ENCODE measurements around the gene SPAG16.
"Not testable (repeated sequence)": the region's sequence is repeated elsewhere in the genome, so short reads cannot be mapped to it uniquely, and the experiment has no call there.

SPAG16 gene

DNA sequence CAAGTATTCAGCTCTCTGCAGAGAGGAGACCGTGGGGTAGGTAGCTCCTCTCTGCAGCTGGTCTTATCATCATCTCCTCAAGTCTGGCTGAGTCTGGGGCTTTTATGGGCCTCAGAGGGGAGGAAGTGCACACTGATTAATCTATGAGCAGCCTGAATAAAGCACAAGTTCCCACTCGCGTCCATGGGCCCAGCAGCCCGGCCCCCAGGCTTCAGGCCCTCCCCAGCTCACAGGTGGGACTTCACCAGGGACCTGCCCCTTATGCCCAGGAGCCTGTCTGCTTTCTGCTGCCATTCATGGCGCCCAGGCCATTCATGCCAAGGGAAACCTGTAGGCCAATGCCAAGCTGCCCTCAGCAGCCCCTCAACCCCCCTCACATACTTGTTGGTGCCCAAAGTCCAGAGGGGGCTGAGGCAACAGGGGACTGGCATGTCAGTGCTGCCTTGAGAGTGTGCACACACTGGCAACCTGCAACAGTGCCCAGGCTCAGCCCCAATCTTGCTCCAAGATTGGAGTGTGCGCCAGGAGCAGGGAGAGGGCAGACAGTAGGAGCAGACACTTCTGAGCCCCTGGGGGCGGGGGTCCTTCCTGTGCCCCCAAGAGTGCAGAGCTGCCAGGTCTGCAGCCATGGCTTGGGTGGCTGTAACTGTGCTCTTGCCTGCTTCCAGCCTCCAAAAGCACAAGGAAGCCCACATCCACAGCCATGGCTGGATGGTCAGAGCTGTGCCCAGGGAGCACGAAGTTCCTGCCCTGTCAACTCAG is 751.0 kb downstream of the SPAG16 start:
- TF ChIP-seq, protein P1, sequence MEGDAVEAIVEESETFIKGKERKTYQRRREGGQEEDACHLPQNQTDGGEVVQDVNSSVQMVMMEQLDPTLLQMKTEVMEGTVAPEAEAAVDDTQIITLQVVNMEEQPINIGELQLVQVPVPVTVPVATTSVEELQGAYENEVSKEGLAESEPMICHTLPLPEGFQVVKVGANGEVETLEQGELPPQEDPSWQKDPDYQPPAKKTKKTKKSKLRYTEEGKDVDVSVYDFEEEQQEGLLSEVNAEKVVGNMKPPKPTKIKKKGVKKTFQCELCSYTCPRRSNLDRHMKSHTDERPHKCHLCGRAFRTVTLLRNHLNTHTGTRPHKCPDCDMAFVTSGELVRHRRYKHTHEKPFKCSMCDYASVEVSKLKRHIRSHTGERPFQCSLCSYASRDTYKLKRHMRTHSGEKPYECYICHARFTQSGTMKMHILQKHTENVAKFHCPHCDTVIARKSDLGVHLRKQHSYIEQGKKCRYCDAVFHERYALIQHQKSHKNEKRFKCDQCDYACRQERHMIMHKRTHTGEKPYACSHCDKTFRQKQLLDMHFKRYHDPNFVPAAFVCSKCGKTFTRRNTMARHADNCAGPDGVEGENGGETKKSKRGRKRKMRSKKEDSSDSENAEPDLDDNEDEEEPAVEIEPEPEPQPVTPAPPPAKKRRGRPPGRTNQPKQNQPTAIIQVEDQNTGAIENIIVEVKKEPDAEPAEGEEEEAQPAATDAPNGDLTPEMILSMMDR (conservative IDR thresholded peaks at IDR 0.05; ENCODE audit: low read length) = no peak
- DNase-seq (ENCODE audit: low read depth) = no peak
- H3K4me3 ChIP-seq (ENCODE audit: low read length) = no peak overlapping the region

- H3K4me3 ChIP-seq (ENCODE audit: low read length) = no peak overlapping the region
- TF ChIP-seq, protein P1 (conservative IDR thresholded peaks at IDR 0.05; ENCODE audit: low read length) = no peak
- no peak for DNase-seq (ENCODE audit: low read depth)
Observed at GRCh38 chr2:214035921-214036320, 751.7 kb downstream of the SPAG16 start.

DNA sequence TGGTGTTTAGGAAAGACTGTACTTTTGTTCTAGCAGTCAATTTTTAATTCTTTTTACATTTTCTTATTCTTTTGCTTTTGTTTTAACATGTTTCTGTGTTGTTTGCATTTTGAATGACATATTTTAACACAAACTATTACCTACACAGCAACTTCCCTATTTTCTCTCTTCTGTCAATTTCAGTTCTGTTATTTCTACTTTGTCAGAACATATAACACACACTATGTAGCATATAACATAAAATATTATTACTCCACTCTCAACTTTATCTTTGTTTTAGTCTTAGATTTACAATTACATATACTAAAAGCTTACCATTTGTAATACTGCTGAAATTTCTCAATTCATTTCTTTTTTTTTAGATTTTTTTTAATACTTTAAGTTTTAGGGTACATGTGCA is 753.9 kb downstream of the SPAG16 start:
- H3K4me3 ChIP-seq (ENCODE audit: low read length) = no peak overlapping the region
- TF ChIP-seq, protein P1 (conservative IDR thresholded peaks at IDR 0.05; ENCODE audit: low read length) = no peak
- DNase-seq (ENCODE audit: low read depth) = no peak

DNA sequence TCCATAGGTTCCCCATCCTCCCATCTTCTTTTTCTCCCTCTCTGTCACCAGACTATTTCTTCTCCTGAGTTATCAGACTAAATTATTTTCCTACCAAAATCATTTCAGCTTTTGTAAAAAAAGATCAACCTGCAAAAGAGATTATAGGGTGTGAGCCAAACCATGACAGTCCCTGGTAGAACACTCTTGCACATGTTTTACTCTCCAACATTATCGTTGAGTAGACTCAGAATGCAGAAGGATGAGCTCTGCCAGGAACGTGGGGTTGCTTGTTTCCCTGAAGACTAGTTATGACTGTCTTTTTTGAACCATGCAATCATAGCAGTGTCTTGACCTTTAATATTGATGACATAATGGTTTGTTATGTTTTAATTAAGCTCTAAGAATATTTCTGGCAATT is 766.5 kb downstream of the SPAG16 start:
- TF ChIP-seq, protein P1 (conservative IDR thresholded peaks at IDR 0.05; ENCODE audit: low read length) = no peak
- no peak for DNase-seq (ENCODE audit: low read depth)

GRCh38 chr2:214051585-214051984 is 767.3 kb downstream of the SPAG16 start:
- TF ChIP-seq, protein P1 (conservative IDR thresholded peaks at IDR 0.05; ENCODE audit: low read length) = no peak
- no peak for DNase-seq (ENCODE audit: low read depth)
- H3K4me3 ChIP-seq (ENCODE audit: low read length) = no peak overlapping the region

More for the DNA sequence above, 766.5 kb downstream of the SPAG16 start:
- no peak overlapping the region for H3K4me3 ChIP-seq (ENCODE audit: low read length)

- TF ChIP-seq, protein P1 (conservative IDR thresholded peaks at IDR 0.05; ENCODE audit: low read length) = no peak
- H3K4me3 ChIP-seq (ENCODE audit: low read length) = no peak overlapping the region
- DNase-seq (ENCODE audit: low read depth) = no peak
Observed at GRCh38 chr2:214052235-214052634, 768.0 kb downstream of the SPAG16 start.

GRCh38 chr2:214057986-214058385 is 773.7 kb downstream of the SPAG16 start:
- no peak for DNase-seq (ENCODE audit: low read depth)
- H3K4me3 ChIP-seq (ENCODE audit: low read length) = no peak overlapping the region
- TF ChIP-seq, protein P1 (conservative IDR thresholded peaks at IDR 0.05; ENCODE audit: low read length) = no peak

DNA sequence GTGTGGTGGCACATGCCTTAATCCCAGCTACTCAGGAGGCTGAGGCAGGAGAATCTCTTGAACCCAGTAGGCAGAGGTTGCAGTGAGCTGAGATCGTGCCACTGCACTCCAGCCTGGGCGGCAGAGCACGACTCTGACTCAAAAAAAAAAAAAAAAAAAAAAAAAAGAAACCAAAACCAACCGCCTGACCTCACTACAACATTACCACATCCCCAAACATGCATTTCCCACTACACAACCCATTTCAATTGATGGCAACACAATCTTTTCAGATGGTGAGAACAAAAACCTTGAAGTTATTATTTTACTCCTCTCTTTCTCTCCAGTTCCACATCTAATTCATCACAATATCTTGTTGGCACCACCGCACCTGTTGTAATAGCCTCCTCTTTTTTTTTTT is 778.0 kb downstream of the SPAG16 start:
- not testable (repeated sequence) for H3K4me3 ChIP-seq (ENCODE audit: low read length); DNase-seq (ENCODE audit: low read depth)

All from AG10803 (cell line).